Measurements from ENCODE around the gene ALKBH1. TPM values are rescaled to one million over a fixed set of nuclear protein-coding genes. Genes with fewer than 3 reads are reported as not detected.

The ALKBH1 gene
- total and polyA plus RNA-seq, 2 of the 13 experiments (the other 11 are each of a cell fraction or from before 2014, with no cell fraction given): 12.5 to 14.3 TPM

DNA sequence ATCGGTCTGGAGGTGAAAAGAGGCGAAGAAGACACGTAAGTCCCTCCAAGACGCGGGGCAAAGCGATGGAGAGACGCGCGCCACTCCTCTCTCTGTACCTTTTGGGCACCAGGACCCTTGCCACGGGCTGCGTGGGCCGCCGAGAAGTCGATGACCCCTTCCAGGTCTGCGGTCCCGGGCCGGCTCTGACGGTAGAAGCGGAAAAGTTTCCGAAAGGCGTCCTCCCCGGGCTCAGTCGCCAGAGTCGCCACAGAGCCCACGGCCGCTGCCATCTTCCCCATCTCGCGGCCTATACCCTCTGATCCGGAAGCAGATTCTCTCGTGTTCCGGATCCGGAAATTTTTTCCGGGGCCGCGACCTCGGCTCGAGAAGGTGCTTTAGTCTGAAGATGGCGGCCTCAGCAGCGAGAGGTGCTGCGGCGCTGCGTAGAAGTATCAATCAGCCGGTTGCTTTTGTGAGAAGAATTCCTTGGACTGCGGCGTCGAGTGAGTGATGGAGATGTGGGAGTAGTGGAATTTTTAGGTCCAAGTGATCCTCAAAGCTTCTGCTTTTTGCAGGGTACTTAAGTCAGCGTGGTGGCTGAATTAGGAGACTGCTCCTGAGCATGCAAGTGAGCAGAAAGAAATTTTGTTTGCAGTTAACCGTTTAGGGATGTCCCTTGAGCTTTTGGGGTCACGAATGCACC is at the start of gene ALKBH1, which contains the start of gene SLIRP (continued):
- TF ChIP-seq RARG (CRISPR knock-in tag; IDR thresholded peaks at IDR 0.05; ENCODE audit: low read depth) (no peak), ZNF773 (CRISPR knock-in tag; IDR thresholded peaks at IDR 0.05; ENCODE audit: borderline replicate concordance) (no peak), ZNF530 (CRISPR knock-in tag; IDR thresholded peaks at IDR 0.05; ENCODE audit: low read depth) (peak; percentile 80; the same call in 1 of the 2 replicates), ZFAT (CRISPR knock-in tag; conservative IDR thresholded peaks at IDR 0.05) (no peak), HHEX (CRISPR knock-in tag; IDR thresholded peaks at IDR 0.05) (no peak), ZNF263 (CRISPR knock-in tag; IDR thresholded peaks at IDR 0.05) (peak; percentile 24; the same call in 1 of the 2 replicates), ZNF790 (CRISPR knock-in tag; IDR thresholded peaks at IDR 0.05; ENCODE audit: borderline replicate concordance) (no peak)
- TF ChIP-seq, protein P1, sequence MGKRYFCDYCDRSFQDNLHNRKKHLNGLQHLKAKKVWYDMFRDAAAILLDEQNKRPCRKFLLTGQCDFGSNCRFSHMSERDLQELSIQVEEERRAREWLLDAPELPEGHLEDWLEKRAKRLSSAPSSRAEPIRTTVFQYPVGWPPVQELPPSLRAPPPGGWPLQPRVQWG (CRISPR knock-in tag; IDR thresholded peaks at IDR 0.05; ENCODE audit: borderline replicate concordance, low read depth): no peak
- TF ChIP-seq, protein P2, sequence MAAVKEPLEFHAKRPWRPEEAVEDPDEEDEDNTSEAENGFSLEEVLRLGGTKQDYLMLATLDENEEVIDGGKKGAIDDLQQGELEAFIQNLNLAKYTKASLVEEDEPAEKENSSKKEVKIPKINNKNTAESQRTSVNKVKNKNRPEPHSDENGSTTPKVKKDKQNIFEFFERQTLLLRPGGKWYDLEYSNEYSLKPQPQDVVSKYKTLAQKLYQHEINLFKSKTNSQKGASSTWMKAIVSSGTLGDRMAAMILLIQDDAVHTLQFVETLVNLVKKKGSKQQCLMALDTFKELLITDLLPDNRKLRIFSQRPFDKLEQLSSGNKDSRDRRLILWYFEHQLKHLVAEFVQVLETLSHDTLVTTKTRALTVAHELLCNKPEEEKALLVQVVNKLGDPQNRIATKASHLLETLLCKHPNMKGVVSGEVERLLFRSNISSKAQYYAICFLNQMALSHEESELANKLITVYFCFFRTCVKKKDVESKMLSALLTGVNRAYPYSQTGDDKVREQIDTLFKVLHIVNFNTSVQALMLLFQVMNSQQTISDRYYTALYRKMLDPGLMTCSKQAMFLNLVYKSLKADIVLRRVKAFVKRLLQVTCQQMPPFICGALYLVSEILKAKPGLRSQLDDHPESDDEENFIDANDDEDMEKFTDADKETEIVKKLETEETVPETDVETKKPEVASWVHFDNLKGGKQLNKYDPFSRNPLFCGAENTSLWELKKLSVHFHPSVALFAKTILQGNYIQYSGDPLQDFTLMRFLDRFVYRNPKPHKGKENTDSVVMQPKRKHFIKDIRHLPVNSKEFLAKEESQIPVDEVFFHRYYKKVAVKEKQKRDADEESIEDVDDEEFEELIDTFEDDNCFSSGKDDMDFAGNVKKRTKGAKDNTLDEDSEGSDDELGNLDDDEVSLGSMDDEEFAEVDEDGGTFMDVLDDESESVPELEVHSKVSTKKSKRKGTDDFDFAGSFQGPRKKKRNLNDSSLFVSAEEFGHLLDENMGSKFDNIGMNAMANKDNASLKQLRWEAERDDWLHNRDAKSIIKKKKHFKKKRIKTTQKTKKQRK (IDR thresholded peaks at IDR 0.05; ENCODE audit: low read length): no peak
- TF ChIP-seq, protein P3, sequence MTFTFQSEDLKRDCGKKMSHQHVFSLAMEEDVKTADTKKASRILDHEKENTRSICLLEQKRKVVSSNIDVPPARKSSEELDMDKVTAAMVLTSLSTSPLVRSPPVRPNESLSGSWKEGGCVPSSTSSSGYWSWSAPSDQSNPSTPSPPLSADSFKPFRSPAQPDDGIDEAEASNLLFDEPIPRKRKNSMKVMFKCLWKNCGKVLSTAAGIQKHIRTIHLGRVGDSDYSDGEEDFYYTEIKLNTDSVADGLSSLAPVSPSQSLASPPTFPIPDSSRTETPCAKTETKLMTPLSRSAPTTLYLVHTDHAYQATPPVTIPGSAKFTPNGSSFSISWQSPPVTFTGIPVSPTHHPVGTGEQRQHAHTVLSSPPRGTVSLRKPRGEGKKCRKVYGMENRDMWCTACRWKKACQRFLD (CRISPR knock-in tag; IDR thresholded peaks at IDR 0.05; ENCODE audit: borderline replicate concordance): 0 out of 2 replicates have a peak, but pooled peaks have one; percentile 33
- TF ChIP-seq, protein P4, sequence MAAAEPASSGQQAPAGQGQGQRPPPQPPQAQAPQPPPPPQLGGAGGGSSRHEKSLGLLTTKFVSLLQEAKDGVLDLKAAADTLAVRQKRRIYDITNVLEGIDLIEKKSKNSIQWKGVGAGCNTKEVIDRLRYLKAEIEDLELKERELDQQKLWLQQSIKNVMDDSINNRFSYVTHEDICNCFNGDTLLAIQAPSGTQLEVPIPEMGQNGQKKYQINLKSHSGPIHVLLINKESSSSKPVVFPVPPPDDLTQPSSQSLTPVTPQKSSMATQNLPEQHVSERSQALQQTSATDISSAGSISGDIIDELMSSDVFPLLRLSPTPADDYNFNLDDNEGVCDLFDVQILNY (CRISPR knock-in tag; conservative IDR thresholded peaks at IDR 0.05): no peak
- TF ChIP-seq, protein P5, sequence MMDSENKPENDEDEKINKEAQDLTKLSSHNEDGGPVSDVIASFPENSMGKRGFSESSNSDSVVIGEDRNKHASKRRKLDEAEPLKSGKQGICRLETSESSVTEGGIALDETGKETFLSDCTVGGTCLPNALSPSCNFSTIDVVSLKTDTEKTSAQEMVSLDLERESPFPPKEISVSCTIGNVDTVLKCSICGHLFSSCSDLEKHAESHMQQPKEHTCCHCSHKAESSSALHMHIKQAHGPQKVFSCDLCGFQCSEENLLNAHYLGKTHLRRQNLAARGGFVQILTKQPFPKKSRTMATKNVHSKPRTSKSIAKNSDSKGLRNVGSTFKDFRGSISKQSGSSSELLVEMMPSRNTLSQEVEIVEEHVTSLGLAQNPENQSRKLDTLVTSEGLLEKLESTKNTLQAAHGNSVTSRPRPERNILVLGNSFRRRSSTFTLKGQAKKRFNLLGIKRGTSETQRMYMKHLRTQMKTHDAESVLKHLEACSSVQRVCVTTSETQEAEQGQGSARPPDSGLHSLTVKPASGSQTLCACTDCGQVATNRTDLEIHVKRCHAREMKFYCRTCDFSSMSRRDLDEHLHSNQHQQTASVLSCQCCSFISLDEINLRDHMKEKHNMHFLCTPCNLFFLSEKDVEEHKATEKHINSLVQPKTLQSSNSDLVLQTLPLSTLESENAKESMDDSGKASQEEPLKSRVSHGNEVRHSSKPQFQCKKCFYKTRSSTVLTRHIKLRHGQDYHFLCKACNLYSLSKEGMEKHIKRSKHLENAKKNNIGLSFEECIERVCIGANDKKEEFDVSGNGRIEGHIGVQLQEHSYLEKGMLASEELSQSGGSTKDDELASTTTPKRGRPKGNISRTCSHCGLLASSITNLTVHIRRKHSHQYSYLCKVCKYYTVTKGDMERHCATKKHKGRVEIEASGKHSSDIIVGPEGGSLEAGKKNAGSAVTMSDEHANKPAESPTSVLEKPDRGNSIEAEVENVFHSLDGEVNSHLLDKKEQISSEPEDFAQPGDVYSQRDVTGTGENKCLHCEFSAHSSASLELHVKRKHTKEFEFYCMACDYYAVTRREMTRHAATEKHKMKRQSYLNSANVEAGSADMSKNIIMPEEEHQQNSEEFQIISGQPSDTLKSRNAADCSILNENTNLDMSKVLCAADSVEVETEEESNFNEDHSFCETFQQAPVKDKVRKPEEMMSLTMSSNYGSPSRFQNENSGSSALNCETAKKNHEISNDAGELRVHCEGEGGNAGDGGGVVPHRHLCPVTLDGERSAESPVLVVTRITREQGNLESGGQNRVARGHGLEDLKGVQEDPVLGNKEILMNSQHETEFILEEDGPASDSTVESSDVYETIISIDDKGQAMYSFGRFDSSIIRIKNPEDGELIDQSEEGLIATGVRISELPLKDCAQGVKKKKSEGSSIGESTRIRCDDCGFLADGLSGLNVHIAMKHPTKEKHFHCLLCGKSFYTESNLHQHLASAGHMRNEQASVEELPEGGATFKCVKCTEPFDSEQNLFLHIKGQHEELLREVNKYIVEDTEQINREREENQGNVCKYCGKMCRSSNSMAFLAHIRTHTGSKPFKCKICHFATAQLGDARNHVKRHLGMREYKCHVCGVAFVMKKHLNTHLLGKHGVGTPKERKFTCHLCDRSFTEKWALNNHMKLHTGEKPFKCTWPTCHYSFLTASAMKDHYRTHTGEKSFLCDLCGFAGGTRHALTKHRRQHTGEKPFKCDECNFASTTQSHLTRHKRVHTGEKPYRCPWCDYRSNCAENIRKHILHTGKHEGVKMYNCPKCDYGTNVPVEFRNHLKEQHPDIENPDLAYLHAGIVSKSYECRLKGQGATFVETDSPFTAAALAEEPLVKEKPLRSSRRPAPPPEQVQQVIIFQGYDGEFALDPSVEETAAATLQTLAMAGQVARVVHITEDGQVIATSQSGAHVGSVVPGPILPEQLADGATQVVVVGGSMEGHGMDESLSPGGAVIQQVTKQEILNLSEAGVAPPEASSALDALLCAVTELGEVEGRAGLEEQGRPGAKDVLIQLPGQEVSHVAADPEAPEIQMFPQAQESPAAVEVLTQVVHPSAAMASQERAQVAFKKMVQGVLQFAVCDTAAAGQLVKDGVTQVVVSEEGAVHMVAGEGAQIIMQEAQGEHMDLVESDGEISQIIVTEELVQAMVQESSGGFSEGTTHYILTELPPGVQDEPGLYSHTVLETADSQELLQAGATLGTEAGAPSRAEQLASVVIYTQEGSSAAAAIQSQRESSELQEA (CRISPR knock-in tag; IDR thresholded peaks at IDR 0.05; ENCODE audit: not compliant biosample characterization): peak; percentile 56
